Tibial nerve (tissue), 4 donors: ENCODE measurements around the gene ADGRD1.

Experiments used
- EP300 ChIP-seq, 2 donors: sonication (generic); formaldehyde crosslinking; IDR thresholded peaks; one replicate each; pipeline ENCODE4 v1.6.1; 2017; ENCODE audit warnings: antibody characterized with exemption in 2 of 2, mild to moderate bottlenecking in 1 of 2
- POLR2A ChIP-seq, 2 donors: fragments of 450-650 bp; IDR thresholded peaks; one replicate each; pipeline ENCODE4 v1.6.1; 2017; ENCODE audit warnings: antibody characterized with exemption in 2 of 2, mild to moderate bottlenecking in 2 of 2, moderate library complexity in 2 of 2
- TF ChIP-seq, protein P1 (sequence below), 5 experiments: fragments of 200-600 bp in 3 of 5; fragments of 450-650 bp in 2 of 5; sonication (generic) in 3 of 5; IDR thresholded peaks; one replicate each; pipeline ENCODE4 v1.5.1; 2016 to 2019; ENCODE audit warnings: antibody characterized with exemption in 5 of 5, mild to moderate bottlenecking in 3 of 5, moderate library complexity in 2 of 5

DNA sequence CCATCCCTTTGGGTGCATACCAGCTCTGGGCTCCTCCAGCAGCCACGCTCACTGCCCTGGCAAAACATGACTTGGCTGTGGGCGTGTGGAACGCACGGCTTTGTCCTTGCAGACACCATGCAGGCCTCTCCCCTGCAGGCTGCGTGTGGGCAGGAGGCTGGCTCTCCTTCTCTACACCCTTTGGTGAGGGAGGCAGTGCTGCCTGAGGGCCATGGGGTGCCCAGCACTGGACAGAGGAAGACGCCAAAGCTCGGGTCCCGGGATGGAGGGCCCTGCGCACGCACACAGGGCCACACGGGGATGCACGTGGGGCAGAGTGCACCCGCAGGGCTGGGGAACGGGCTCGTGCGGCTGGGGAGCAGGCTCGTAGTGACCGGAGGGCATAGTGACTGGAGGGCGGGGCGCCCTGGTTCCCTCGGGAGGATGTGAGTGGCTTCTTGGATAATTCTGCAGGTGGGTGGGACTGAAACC, 89.7 kb downstream of the ADGRD1 start:
- TF ChIP-seq EP300 (IDR thresholded peaks at IDR 0.05) (no peak), POLR2A (IDR thresholded peaks at IDR 0.05) (no peak)
- TF ChIP-seq, protein P1, sequence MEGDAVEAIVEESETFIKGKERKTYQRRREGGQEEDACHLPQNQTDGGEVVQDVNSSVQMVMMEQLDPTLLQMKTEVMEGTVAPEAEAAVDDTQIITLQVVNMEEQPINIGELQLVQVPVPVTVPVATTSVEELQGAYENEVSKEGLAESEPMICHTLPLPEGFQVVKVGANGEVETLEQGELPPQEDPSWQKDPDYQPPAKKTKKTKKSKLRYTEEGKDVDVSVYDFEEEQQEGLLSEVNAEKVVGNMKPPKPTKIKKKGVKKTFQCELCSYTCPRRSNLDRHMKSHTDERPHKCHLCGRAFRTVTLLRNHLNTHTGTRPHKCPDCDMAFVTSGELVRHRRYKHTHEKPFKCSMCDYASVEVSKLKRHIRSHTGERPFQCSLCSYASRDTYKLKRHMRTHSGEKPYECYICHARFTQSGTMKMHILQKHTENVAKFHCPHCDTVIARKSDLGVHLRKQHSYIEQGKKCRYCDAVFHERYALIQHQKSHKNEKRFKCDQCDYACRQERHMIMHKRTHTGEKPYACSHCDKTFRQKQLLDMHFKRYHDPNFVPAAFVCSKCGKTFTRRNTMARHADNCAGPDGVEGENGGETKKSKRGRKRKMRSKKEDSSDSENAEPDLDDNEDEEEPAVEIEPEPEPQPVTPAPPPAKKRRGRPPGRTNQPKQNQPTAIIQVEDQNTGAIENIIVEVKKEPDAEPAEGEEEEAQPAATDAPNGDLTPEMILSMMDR (IDR thresholded peaks at IDR 0.05): no peak
